Esophagus mucosa (tissue), 1 donor: ENCODE data around the gene SYNPR. TPM values are rescaled to one million over a fixed set of nuclear protein-coding genes. Genes with fewer than 3 reads are reported as not detected.

ENCODE experiments used
- ATAC-seq: fragments of 200-7000 bp; cut with Tn5 transposase; one replicate; pipeline ENCODE4 v1.9.1; 2020
- total RNA-seq: library from RNA; stranded (reverse); gene quantifications from one replicate; pipeline ENCODE4 v1.2.4, GENCODE V29; 2023
- donor health status: DM: yes; HTN: yes; CAD: no.

The SYNPR gene
- total RNA-seq, 1 donor from 2014 or later, result not detected

GRCh38 chr3:63474828-63475518, 196.9 kb downstream of the SYNPR start:
- no peak for ATAC-seq

DNA sequence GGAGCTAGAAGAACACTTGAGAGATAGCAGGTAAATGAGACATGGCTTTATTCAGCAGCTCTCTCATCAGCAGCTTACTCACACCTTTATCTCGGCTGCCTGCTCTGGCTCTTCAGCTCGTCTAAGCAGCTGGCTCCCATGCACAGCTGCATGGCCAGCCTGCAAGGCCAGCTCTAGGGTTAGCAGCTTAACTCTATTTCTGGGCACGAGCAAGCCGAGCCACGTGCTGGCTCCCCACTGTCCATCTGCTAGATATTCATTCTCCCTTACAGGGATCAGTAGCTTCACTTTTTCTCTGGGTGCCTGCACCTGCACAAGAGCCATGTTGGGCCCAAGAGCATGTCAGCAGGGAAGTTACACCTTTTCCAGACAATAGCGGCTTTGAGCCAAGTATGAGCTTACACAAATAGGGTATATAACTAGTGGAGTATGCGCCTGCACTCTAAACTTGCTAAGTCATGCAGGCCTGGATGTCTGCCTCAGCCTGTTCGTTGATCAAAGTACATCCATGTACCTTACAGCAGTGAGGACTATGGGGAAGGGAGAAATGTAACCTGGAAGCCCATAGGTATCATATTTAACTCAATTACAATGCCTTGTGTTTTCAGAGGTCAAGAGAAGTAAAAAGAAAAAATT, 199.5 kb downstream of the SYNPR start:
- peak; percentile 74 for ATAC-seq

DNA sequence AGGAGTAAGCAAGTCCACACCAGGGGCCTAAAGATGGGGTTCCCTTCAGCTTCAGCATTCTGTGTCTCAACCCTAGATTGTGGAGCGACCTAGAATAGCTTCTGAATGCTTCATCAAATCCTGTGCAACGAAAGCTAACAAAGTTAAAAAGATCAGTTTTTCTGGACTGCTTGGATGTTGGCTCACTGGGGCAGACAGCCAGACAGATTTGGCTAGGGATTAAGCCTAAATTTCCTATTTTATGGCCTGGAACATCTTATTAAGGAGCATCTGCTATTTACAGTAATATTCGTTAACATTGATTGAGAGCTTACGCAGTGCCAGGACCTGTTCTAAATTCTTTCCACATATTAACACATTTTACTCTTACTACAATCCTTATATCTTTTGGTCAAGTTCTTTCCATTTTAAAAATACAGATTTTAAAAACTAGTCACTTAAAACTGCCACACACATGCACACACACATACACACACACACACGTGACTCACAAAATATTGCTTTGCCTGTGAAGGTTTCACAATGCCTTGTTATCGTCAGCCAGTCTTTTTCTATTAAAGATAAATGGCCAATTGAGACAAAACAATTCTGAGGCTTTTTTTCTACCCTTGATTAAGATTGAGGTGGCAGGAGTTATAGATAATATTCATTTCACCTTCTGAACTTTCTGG, 201.0 kb downstream of the SYNPR start:
- no peak for ATAC-seq

- ATAC-seq, result no peak
Observed at GRCh38 chr3:63479661-63480035, 201.5 kb downstream of the SYNPR start.

- no peak for ATAC-seq
Observed at GRCh38 chr3:63481627-63482026, 203.5 kb downstream of the SYNPR start.

GRCh38 chr3:63482341-63482740, 204.2 kb downstream of the SYNPR start:
- no peak for ATAC-seq

- no peak for ATAC-seq
Observed at GRCh38 chr3:63492464-63492863, 214.4 kb downstream of the SYNPR start.

GRCh38 chr3:63493101-63493500, 215.0 kb downstream of the SYNPR start:
- ATAC-seq, result no peak

GRCh38 chr3:63494646-63495045, 216.5 kb downstream of the SYNPR start:
- no peak for ATAC-seq

- no peak for ATAC-seq
Observed at GRCh38 chr3:63497641-63498040, 219.5 kb downstream of the SYNPR start.

DNA sequence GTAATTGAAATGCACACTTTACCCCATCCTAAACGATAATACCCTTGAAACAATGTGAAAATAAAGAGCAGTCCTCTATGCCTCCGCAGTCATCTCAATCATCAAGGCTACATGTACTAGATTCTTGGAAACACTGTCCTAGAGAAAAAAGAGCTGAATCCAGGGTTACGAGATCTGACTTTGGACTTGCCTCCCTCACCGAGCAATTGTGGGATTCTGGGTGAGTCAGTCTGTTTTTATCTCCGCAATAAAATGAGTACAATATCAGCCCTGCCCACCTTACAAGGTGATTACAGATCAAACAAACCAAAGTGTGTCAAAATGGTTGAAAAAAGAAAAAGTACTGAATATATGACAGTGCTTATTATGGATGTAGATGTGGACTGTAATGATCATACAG, 222.1 kb downstream of the SYNPR start:
- ATAC-seq, result no peak

DNA sequence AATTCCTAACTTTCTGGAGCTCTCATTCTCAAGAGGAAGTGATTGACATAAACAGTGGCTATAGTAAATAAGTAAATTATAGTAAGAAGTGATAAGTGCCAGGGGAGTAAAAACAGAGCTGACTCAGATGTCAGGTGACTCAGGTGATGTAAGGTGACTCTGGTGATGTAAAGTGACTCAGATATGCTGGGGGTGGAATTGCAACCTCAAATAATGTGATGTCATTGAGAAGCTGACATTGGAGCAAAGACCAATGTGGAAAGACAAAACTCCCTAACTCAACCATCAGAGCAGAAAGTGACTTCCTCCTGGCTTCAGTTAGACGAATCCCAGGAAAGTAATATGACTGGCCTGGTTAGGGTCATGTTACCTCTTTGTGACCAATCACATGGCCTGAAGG, 230.2 kb downstream of the SYNPR start:
- ATAC-seq, result peak; percentile 65

GRCh38 chr3:63508771-63509170, 230.7 kb downstream of the SYNPR start:
- ATAC-seq, result no peak

- ATAC-seq, result no peak
Observed at GRCh38 chr3:63513791-63514190, 235.7 kb downstream of the SYNPR start.

DNA sequence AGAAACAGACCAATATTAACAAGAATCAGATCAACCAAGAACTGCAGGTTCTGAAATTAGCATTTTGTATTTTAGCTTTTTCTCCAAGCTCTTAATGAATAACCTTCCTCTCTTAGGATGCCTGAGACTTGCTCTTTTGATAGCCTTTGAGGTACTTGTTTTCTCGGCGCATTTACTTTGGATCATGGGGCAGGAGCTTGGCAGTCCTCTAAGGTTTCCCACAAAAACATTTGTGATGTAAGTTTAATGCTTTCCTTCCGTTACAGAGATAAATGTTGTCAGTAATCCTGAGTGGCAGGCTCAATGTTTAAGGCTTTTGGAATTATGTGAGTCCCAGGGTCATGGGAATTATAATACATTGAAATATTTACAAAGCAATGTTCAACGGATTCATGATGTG, 236.6 kb downstream of the SYNPR start:
- ATAC-seq, result no peak

GRCh38 chr3:63519426-63519825, 241.3 kb downstream of the SYNPR start:
- no peak for ATAC-seq

GRCh38 chr3:63521657-63522056, 243.5 kb downstream of the SYNPR start:
- no peak for ATAC-seq

DNA sequence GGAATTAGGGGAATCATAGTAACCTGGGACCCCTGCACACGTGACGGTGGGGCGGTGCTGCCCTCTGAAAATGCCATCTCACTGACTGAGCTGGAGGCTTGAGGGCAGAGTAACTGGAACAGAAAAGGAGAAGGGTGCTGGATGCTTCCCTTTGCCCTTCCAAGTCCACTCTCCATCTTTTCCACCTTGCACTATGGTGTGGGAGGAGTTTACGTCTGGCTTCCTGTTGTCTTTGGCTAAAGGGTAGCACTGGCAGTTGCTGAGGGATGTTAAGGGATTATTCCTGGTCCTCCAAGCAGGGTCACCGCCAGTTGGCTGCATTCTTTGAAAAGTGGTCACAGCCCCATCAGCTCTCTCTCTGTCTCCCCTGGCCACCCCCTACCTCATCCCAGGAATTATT, 245.0 kb downstream of the SYNPR start:
- ATAC-seq, result no peak

DNA sequence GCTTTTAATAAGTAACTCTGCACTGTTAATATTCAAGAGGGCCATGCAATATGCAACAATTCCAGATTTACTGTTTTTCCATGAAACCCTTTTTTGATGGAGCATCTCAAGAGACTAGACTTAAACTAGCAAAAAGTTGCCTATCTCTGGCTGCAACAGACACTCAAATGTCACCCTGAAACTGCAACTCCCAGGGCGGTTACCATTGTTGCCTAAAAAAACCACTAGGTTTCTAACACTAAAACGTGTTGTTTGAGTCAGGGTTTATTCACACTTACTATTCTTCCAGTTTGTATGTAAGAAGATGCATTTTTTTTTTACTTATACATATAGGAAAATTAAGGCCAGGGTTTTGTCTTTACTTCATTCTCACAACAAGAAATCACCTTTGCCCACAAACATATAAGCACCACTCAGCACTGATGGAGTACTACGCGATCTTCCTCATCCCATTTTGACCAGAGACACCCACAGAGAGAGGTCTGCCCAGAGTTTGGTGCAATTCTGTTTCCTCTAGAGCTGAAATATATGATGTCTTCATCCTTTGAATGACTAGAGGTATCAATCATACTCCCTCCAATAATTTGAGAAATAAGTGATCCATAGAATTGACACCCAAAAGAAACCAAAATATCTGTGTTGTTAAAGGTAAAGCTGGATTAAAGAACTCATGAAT, 250.4 kb downstream of the SYNPR start:
- ATAC-seq, result no peak

- ATAC-seq, result no peak
Observed at GRCh38 chr3:63532521-63532920, 254.4 kb downstream of the SYNPR start.

- ATAC-seq, result no peak
Observed at GRCh38 chr3:63538919-63539318, 260.8 kb downstream of the SYNPR start.

DNA sequence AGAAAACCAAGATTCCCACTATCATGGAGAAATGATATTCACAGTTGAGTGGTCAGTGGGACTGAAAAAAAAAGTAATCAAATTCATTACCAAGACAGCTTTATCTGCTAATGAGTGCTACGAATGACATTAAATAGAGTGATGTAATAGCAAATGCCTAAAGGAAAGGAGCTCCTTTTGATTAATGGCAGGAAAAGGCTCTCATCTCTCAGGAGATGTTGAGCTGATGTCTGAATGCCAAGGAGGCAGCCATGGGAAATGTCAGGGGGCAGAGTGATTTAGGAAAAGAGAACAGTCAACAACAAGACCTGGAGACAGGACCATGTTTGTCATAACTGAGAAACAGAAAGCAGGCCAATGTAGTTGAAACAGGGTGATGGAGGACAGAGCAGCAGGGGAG, 277.7 kb downstream of the SYNPR start:
- ATAC-seq, result no peak

DNA sequence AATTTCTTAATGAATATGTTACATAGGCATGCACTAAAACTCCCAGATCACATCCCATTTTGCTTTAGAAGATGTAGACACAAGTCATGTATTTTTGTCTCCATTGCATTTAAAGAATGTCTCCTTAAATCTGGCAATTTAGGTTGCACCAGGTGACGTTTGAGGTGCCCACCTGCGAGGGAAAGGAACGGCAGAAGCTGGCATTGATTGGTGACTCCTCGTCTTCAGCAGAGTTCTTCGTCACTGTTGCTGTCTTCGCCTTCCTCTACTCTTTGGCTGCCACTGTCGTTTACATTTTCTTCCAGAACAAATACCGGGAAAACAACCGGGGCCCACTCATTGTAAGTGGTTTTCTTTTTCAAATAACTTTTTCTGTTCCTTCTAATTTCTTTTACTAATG, 278.3 kb downstream of the SYNPR start:
- no peak for ATAC-seq

DNA sequence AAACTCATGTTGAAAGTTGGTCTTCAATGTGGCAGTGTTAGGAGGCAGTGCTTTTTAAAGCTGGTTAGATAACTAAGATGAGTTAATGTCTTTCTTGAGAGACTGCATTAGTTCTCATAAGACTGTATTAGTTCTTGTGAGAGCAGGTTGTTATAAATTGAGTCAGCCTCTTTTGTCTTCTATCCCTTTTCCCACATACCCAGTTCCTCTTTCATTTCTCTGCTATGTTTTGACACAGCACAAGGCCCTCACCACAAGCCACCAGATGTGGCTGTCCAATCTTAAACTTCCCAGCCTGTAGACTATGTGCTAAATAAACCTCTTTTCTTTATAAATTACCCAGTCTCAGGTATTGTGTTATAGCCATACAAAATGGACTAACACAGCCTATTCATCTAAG, 279.8 kb downstream of the SYNPR start:
- no peak for ATAC-seq
